HEK293T (cell line): ENCODE measurements around the gene RPL18.

Experiments used
- CTCF ChIA-PET: fragments of 350-600 bp; formaldehyde crosslinking; extraction: SDS; loops from one replicate; lab custom pipeline; 2021; ENCODE audit warnings: antibody characterized with exemption, inconsistent platforms; lab: Yijun Ruan, JAX
- POLR2A ChIA-PET: fragments of 350-600 bp; formaldehyde crosslinking; extraction: SDS; loops from one replicate; lab custom pipeline; 2020; ENCODE audit warnings: antibody characterized with exemption, inconsistent platforms; lab: Yijun Ruan, JAX
- DNase-seq: peaks from one replicate; pipeline ENCODE4 v3.0.0; 2012; ENCODE audit warnings: mixed read lengths; ENCODE audit errors: extremely low spot score
- ARNT ChIP-seq: fragments of 450-650 bp; IDR thresholded peaks from 2 replicates; pipeline ENCODE4 v1.6.1; 2017; ENCODE audit warnings: mild to moderate bottlenecking
- BHLHE40 ChIP-seq: fragments of 450-650 bp; IDR thresholded peaks from 2 replicates; pipeline ENCODE4 v1.6.1; 2016; ENCODE audit warnings: mild to moderate bottlenecking, moderate library complexity, borderline replicate concordance
- CTBP1 ChIP-seq: fragments of 450-650 bp; IDR thresholded peaks from 2 replicates; pipeline ENCODE4 v1.6.1; 2016; ENCODE audit warnings: borderline replicate concordance
- ELF4 ChIP-seq: fragments of 450-650 bp; IDR thresholded peaks from 2 replicates; pipeline ENCODE4 v1.6.1; 2017; ENCODE audit warnings: antibody characterized with exemption
- FOXA1 ChIP-seq: fragments of 450-650 bp; IDR thresholded peaks from 2 replicates; pipeline ENCODE4 v1.6.1; 2016; ENCODE audit warnings: mild to moderate bottlenecking
- FOXK2 ChIP-seq: fragments of 450-650 bp; IDR thresholded peaks from 2 replicates; pipeline ENCODE4 v1.6.1; 2016; ENCODE audit warnings: mild to moderate bottlenecking
- FOXM1 ChIP-seq: fragments of 450-650 bp; IDR thresholded peaks from 2 replicates; pipeline ENCODE4 v1.6.1; 2017; ENCODE audit warnings: mild to moderate bottlenecking, borderline replicate concordance
- HDGF ChIP-seq: fragments of 450-650 bp; IDR thresholded peaks from 2 replicates; pipeline ENCODE4 v1.6.1; 2017; ENCODE audit warnings: antibody characterized with exemption, borderline replicate concordance
- L3MBTL2 ChIP-seq: fragments of 450-650 bp; conservative IDR thresholded peaks from 2 replicates; pipeline ENCODE4 v1.6.1; 2016; ENCODE audit warnings: mild to moderate bottlenecking
- LEF1 ChIP-seq: fragments of 450-650 bp; IDR thresholded peaks from 2 replicates; pipeline ENCODE4 v1.6.1; 2017; ENCODE audit warnings: mild to moderate bottlenecking, borderline replicate concordance
- NFRKB ChIP-seq: fragments of 450-650 bp; IDR thresholded peaks from 2 replicates; pipeline ENCODE4 v1.6.1; 2016; ENCODE audit warnings: mild to moderate bottlenecking, moderate library complexity
- SP1 ChIP-seq: fragments of 450-650 bp; IDR thresholded peaks from 2 replicates; pipeline ENCODE4 v1.6.1; 2017
- SUZ12 ChIP-seq: fragments of 450-650 bp; IDR thresholded peaks from 2 replicates; pipeline ENCODE4 v1.6.1; 2016; ENCODE audit warnings: mild to moderate bottlenecking
- TARDBP ChIP-seq: fragments of 450-650 bp; IDR thresholded peaks from 2 replicates; pipeline ENCODE4 v1.6.1; 2016
- ZNF384 ChIP-seq: fragments of 450-650 bp; IDR thresholded peaks from 2 replicates; pipeline ENCODE4 v1.6.1; 2016
- TF ChIP-seq, protein P1 (sequence below): fragments of 450-650 bp; IDR thresholded peaks from 2 replicates; pipeline ENCODE4 v1.6.1; 2016

The RPL18 gene

DNA sequence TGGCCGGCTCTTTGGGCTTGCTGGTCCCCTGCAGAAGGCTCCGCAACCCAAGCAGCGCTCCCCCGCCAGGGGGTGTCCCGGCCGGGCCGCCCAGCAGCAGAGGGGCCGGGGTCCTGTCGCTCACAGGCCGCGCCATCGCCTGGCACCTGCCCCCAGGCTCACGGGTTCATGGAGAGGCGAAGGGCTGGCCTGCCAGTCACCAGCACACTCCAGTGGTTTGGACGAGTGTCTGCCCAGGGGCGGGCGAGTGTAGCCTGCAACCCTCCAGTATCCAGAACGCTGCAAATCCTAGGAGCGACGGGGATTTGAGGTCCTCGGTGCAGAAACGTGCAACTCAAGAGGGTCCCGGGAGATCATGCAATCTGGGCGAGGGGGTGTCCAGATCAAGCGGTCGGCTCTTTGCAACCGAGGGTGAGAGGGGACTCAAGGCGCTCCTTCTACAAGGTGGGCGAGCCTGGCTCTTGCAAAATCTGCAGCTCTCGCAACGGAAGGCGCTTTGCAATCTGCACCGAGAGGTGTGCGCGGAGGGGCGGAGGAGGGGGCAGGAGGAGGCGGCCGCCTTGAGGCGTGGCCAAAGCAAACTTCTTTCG, 18.0 kb upstream of the RPL18 start, which contains the start of gene DBP:
Gene DBP (minus strand): TSS at position 521 of the 590 bp plus-strand sequence. CDS start 385 bp downstream, at position 136.
- DNase-seq, result no peak
- POLR2A ChIA-PET, result interaction anchor here (1.8 to 2.3 kb wide), 2 partner anchors 9 to 18 kb away, joined by 7 to 12 read pairs; partner anchors contain the start of genes CA11, RPL18 and SPHK2
- TF ChIP-seq ZNF384 (no peak), FOXK2 (no peak), FOXM1 (no peak), CTBP1 (no peak), LEF1 (no peak), SP1 (no peak), BHLHE40 (no peak)
- TF ChIP-seq, protein P1, sequence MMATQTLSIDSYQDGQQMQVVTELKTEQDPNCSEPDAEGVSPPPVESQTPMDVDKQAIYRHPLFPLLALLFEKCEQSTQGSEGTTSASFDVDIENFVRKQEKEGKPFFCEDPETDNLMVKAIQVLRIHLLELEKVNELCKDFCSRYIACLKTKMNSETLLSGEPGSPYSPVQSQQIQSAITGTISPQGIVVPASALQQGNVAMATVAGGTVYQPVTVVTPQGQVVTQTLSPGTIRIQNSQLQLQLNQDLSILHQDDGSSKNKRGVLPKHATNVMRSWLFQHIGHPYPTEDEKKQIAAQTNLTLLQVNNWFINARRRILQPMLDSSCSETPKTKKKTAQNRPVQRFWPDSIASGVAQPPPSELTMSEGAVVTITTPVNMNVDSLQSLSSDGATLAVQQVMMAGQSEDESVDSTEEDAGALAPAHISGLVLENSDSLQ, result peak; percentile 78; the same call in 1 of the 2 replicates
- CTCF ChIA-PET, result no interaction called here

GRCh38 chr19:48635966-48636858, 17.2 kb upstream of the RPL18 start:
- CTCF ChIA-PET, result no interaction called here
- POLR2A ChIA-PET, result interaction anchor here (1.8 to 2.3 kb wide), 2 partner anchors 10 to 17 kb away, joined by 7 to 12 read pairs; partner anchors contain the start of genes CA11, RPL18 and SPHK2
- no peak for DNase-seq
- TF ChIP-seq, protein P1, result no peak
- TF ChIP-seq SUZ12 (no peak), FOXA1 (no peak)

GRCh38 chr19:48635263-48635965, 16.4 kb upstream of the RPL18 start:
- ChIA-PET POLR2A (interaction anchor here (2.3 to 6.7 kb wide), 3 partner anchors 12 to 17 kb away, joined by 12 to 88 read pairs (median 21); partner anchors contain the start of genes RPL18 and SPHK2), CTCF (interaction anchor here (1.8 kb wide), 1 partner anchor 47 kb away, joined by 4 read pairs; no protein-coding TSS in a partner anchor)
- peak; percentile 73 for DNase-seq
- TF ChIP-seq HDGF (no peak), TARDBP (no peak), FOXK2 (no peak), SP1 (no peak), SUZ12 (no peak), NFRKB (no peak), CTBP1 (no peak), BHLHE40 (no peak), ZNF384 (no peak)
- TF ChIP-seq, protein P1, result no peak

- CTCF ChIA-PET, result interaction anchor here (0.7 to 1.8 kb wide), 2 partner anchors 40 to 46 kb away, joined by 4 read pairs; no protein-coding TSS in a partner anchor
- POLR2A ChIA-PET, result interaction anchor here (0.5 to 6.7 kb wide), 5 partner anchors 10 to 86 kb away, joined by 3 to 88 read pairs (median 9); partner anchors contain the start of genes CA11, RPL18 and SPHK2
- peak; percentile 80 for DNase-seq
- TF ChIP-seq L3MBTL2 (peak; percentile 51), FOXA1 (no peak)
These were observed 15.7 kb upstream of the RPL18 start for GRCh38 chr19:48634424-48635262.

GRCh38 chr19:48634036-48634342, 15.0 kb upstream of the RPL18 start:
- CTCF ChIA-PET, result interaction anchor here (0.7 to 1.8 kb wide), 2 partner anchors 41 to 45 kb away, joined by 4 read pairs; no protein-coding TSS in a partner anchor
- POLR2A ChIA-PET, result interaction anchor here (0.5 to 6.7 kb wide), 5 partner anchors 11 to 87 kb away, joined by 3 to 88 read pairs (median 9); partner anchors contain the start of genes CA11, RPL18 and SPHK2
- no peak for DNase-seq
- TF ChIP-seq FOXM1, result no peak
- TF ChIP-seq FOXK2, result no peak
- TF ChIP-seq L3MBTL2, result no peak
- no peak for TF ChIP-seq ELF4
- no peak for TF ChIP-seq NFRKB
- TF ChIP-seq CTBP1, result no peak
- no peak for TF ChIP-seq BHLHE40
- TF ChIP-seq TARDBP, result no peak
- no peak for TF ChIP-seq ARNT
- TF ChIP-seq HDGF, result no peak
- no peak for TF ChIP-seq SP1
- TF ChIP-seq SUZ12, result no peak
